HG03354 (cell line): Measurements from ENCODE around the gene C6orf62.
"Not testable (repeated sequence)": the region's sequence is repeated elsewhere in the genome, so short reads cannot be mapped to it uniquely, and the experiment has no call there.

Source experiments
- ATAC-seq: cut with Tn5 transposase; IDR thresholded peaks from one replicate; pipeline ENCODE4 v1.9.1; 2021; ENCODE audit warnings: mild to moderate bottlenecking; ENCODE audit not compliant: unreplicated experiment, poor library complexity, severe bottlenecking

Gene C6orf62

DNA sequence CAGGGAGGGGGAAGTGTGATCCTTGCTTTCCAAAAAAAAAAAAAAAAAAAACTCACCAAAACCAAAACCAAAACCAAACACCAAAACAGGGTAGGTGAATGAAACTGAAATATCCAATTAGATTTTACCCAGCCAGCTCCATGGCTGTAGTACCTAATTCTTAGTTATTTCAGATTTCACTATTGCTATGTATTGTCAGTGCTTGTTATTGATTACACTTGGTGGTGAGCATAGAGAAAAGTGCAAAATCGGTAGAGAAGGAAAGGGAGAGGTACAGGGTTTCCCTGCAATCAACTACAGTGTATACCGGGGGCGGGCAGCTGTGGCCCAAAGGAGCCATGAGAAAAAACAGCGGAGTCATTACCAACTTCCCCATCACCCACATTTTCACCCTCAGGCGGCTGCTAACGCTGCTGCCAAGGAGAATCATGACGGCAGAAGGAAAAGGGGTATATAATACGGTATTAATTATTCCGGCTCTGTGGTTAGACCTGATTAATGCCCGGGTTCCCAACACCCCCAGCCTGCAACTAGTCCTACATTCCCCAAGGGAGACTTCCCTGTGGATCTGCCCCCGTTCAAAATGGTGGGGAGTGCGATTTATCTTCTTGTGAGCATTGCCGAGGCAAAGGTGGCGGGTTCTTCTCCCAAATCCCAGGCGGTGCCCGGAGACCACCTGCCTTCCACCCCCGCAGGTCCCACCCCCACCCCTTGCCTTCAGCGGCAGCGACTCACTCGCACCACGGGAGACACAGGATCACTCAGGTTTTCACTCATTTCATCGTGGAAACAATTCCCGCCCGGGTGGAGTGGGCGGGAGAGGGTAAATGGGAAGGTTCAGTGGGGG is at the start of gene C6orf62:
TSS of gene C6orf62 (minus strand) at position 30 of the 847 bp plus-strand sequence. CDS start 486 bp downstream, outside the sequence.
- ATAC-seq: peak; percentile 16

GRCh38 chr6:24768361-24768760 is 49.4 kb upstream of the C6orf62 start:
- no peak for ATAC-seq

DNA sequence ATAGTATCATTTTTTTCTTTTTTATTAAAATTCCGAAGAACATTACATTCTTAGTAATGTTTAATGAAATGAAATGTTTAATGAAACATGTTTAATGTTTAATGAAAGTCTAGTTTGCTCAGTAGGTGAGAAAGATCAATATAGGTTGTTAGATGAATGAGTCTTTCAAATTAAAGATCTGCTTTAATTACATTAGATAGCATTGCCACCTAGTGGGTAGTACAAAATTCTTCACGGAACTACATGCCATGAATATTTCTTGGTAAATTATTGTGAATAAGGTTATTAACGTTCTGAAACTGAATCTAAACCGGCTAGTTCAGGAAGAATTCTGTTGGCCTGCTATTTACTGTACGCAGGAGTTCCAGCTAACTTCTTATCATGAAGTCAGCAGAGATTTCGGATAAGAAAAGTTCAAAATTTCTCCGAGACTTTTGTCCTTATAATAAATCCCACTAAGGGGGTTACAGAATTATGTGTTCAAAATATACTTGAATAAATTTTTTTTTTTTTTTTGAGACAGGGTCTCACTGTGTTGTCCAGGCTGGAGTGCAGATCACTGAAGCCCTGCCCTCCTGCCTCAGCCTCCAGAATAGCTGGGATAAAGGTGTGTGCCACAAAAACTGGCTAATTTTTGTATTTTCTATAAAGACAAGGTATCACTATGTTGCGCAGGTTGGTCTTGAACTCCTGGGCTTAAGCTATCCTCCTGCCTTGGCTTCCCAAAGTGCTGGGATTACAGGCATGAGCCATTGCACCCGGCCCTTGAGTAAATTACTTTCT is 47.9 kb upstream of the C6orf62 start:
- no peak for ATAC-seq

GRCh38 chr6:24765968-24766367 is 47.0 kb upstream of the C6orf62 start:
- not testable (repeated sequence) for ATAC-seq

GRCh38 chr6:24764833-24765828 is 46.2 kb upstream of the C6orf62 start:
- ATAC-seq: not testable (repeated sequence)

DNA sequence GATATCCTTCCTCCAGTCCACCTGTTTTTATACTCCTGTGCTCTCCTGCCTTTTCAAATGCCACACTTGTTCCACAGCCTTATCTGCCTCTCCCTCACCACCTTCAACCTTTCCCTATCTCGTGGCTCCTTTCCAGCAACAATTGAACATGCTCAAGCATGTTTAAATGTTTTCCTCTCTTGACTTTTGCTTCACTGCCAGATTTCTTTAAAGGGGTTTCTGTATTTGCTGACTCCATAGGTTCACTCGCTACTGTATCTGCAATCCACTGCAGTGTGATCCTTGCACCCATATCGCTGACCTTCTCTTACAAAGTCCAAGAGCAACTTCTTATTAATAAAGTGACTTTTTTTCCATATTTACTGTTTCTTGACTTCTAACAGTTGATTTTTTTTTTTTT is 44.6 kb upstream of the C6orf62 start:
- no peak for ATAC-seq

GRCh38 chr6:24761851-24762250 is 42.9 kb upstream of the C6orf62 start:
- ATAC-seq: no peak

- ATAC-seq: no peak
These were observed 42.4 kb upstream of the C6orf62 start for GRCh38 chr6:24761193-24761835.

DNA sequence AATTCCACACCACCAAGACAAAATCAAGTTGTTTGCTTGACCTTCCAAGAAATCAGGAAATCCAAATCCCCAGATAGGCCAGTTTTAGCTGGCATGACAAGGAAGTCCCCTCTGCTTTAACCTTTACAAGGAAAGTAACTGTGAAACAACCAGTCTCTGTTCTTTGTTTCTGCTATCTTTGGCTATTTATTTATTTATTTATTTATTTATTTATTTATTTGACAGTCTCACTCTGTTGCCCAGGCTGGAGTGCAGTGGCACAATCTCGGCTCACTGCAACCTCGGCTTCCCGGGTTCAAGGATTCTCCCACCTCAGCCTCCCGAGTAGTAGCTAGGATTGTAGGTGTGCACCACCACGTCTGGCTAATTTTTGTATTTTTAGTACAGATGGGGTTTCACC is 41.3 kb upstream of the C6orf62 start:
- no peak for ATAC-seq

GRCh38 chr6:24759718-24760117 is 40.8 kb upstream of the C6orf62 start:
- ATAC-seq: no peak

DNA sequence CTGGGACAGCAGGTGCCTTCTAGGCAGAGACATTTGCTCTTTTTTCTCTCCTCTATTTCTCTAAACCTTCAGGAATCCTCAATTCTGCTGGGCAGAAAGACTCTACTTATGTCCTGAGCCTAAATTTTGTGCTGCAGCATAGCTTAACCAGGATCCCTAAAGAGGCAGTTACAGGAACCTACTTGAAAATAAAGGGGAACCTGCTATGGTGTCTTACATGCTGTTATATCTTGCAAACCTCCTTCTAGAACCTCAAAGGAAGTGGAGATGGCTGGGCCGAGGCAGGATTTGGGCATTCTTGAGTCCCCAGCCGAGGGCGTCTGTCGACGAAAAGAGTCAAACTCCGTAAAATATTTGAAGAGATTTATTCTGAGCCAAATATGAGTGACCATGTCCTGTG is 38.7 kb upstream of the C6orf62 start:
- ATAC-seq: no peak

DNA sequence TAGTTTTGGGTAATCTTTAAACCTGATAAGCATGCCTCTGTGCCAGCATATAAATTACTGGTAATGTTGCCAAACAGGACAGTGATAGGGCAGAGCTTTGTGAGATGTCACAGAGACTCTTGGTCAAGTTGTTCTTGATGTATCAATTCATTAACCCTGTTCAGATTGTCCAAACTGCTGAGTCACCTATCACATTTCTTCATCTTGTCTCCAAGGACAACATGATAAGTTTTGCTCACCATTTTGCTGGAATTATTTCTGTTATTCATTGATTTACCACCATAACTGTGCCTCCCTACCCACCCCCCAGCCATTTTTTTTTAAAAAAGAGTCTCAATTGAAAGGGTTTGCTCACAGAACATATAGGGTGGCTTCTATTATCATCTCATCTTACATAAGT is 36.3 kb upstream of the C6orf62 start:
- ATAC-seq: no peak

DNA sequence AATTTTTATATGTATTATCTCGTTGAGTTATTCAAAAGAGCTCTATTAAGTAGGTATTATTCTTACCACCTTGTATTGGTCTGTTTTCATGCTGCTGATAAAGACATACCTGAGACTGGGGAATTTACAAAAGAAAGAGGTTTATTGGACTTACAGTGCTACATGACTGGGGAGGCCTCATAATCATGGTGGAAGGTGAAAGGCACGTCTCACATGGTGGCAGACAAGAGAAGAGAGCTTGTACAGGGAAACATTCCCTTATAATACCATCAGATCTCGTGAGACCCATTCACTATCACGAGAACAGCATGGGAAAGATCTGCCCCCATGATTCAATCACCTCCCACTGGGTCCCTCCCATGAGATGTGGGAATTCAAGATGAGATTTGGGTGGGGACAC is 35.4 kb upstream of the C6orf62 start:
- not testable (repeated sequence) for ATAC-seq

DNA sequence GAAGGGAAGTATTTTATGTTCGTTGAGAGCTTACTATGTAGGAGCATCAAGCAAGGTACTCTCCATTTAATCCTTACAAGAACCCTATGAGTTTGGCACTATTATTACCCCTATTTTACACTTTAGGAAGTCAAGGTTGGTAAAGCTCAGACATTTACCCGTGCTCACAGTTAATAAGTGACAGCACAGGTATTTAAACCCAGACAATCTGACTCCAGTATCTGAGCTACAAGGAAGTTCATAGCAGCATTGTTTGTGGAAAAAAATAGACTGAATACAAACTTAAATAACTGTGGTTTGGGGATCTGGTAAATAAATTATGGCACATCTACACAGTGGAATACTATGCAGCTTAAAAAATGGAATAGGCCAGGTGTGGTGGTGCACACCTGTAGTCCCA is 34.6 kb upstream of the C6orf62 start:
- ATAC-seq: no peak

GRCh38 chr6:24752917-24753492 is 34.1 kb upstream of the C6orf62 start:
- ATAC-seq: no peak

DNA sequence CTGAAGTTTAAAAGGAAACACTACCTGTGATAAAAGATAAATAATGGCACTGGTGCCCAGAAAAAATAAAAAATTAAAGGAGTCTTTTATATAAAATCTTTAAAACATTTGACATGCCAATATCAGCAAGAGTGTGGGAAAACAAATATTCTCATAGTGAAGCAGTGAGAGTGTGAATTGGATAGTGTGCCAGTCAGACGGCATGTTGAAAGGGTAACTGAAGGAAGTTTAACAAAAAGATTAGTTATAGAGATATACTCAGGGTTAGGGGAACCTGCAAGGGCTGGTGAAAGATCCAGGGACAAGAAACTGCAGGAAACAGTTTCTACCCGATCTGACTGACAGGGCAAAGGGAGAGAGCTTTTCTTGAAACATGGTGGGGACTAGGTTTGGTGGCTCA is 33.5 kb upstream of the C6orf62 start:
- ATAC-seq: no peak

GRCh38 chr6:24750878-24751277 is 31.9 kb upstream of the C6orf62 start:
- ATAC-seq: not testable (repeated sequence)

- ATAC-seq: no peak
These were observed 30.3 kb upstream of the C6orf62 start for GRCh38 chr6:24749297-24749696.

DNA sequence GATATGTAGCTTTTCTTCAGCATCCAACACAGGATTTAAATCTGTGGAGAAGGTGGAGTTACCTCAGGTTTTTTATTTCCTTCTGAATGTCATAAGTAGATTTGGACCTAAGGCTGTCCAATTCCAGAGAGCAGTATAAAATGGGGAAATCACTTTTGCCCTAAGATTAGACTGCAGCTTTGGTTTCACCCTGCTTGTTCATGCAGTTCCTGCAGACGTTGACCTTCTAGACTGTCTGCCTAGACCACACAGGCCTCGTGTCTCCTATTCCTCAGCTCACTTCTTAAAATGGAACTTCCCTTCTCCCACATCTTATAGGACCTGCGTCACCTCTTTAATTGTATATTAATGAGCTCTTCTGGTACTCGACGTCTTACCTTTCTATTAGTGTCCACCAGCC is 26.0 kb upstream of the C6orf62 start:
- no peak for ATAC-seq
